CD4-positive, alpha-beta T cell (primary cell): ENCODE results near the gene C13orf42. TPM values are rescaled to one million over a fixed set of nuclear protein-coding genes. Genes with fewer than 3 reads are reported as not detected.

ENCODE experiments used
- ATAC-seq: fragments of 200-7000 bp; cut with Tn5 transposase; one replicate; pipeline ENCODE4 v1.10.0; 2022; ENCODE audit warnings: mild to moderate bottlenecking; ENCODE audit not compliant: poor library complexity
- CTCF ChIA-PET: fragments of 350-600 bp; sonication (Branson Sonifier 250); formaldehyde crosslinking; loops from one replicate; lab custom pipeline; 2021; ENCODE audit warnings: antibody characterized with exemption, inconsistent platforms; lab: Charles Lee
- POLR2A ChIA-PET: fragments of 350-600 bp; sonication (Branson Sonifier 250); formaldehyde crosslinking; loops from one replicate; lab custom pipeline; 2021; ENCODE audit warnings: antibody characterized with exemption, inconsistent platforms; lab: Charles Lee
- DNase-seq, 14 experiments: peaks; one replicate each; pipeline ENCODE4 v3.0.0-alpha.2; 2013 to 2020; ENCODE audit warnings: mixed read lengths in 2 of 14
- H3K27ac ChIP-seq, 2 donors: one replicate each; pipeline versions ENCODE4 v1.5.1 to v1.7.0; 2013; ENCODE audit warnings: low read length in 2 of 2, low read depth in 1 of 2, mild to moderate bottlenecking in 1 of 2
- H3K27me3 ChIP-seq, 2 experiments: 1 replicate in 1 of 2; 2 replicates in 1 of 2; pipeline versions ENCODE4 v1.6.1 to v1.7.0; 2013; ENCODE audit warnings: low read length in 2 of 2, control low read depth in 1 of 2, mild to moderate bottlenecking in 1 of 2, moderate library complexity in 1 of 2; ENCODE audit not compliant: insufficient read depth in 2 of 2, control insufficient read depth in 1 of 2
- H3K36me3 ChIP-seq: one replicate; pipeline ENCODE4 v1.6.1; 2013; ENCODE audit warnings: low read length, control low read depth; ENCODE audit not compliant: insufficient read depth
- H3K4me1 ChIP-seq: one replicate; pipeline ENCODE4 v1.6.1; 2013; ENCODE audit warnings: low read length, control low read depth; ENCODE audit not compliant: insufficient read depth
- H3K4me3 ChIP-seq: one replicate; pipeline ENCODE4 v1.5.1; 2013; ENCODE audit warnings: mild to moderate bottlenecking, low read length, moderate library complexity
- H3K9me3 ChIP-seq, 2 experiments: 1 replicate in 1 of 2; 2 replicates in 1 of 2; pipeline versions ENCODE4 v1.6.1 to v1.7.0; 2013; ENCODE audit warnings: low read length in 2 of 2, mild to moderate bottlenecking in 2 of 2, control low read depth in 1 of 2, moderate library complexity in 1 of 2; ENCODE audit not compliant: control insufficient read depth in 1 of 2, insufficient read depth in 1 of 2
- H3K27ac Mint-ChIP-seq: one replicate; pipeline ENCODE4 v1.8.0; 2020; ENCODE audit warnings: mixed read lengths
- H3K27me3 Mint-ChIP-seq: one replicate; pipeline ENCODE4 v1.8.0; 2021; ENCODE audit warnings: mixed read lengths
- H3K36me3 Mint-ChIP-seq: one replicate; pipeline ENCODE4 v1.8.0; 2021; ENCODE audit warnings: low read depth, mixed read lengths
- H3K4me1 Mint-ChIP-seq: one replicate; pipeline ENCODE4 v1.8.0; 2021; ENCODE audit warnings: low read depth, mixed read lengths
- H3K4me3 Mint-ChIP-seq: one replicate; pipeline ENCODE4 v1.8.0; 2020; ENCODE audit warnings: mild to moderate bottlenecking, mixed read lengths
- H3K9me3 Mint-ChIP-seq: one replicate; pipeline ENCODE4 v1.8.0; 2020; ENCODE audit warnings: mixed read lengths
- intact Hi-C, 2 experiments: fragments of 100-400 bp; cut with DNase I in 1 of 2; cut with micrococcal nuclease in 1 of 2; formaldehyde crosslinking; loops; one replicate each; pipeline versions ENCODE4 v1.15.1 to v1.9.0; 2023 to 2025; cut with DNase I, micrococcal nuclease
- total RNA-seq, 174 experiments: library from RNA in 2 of 174; stranded (reverse) in 2 of 174; gene quantifications; one replicate each; pipeline ENCODE4 v1.2.3 and lab custom pipeline; 2021 to 2026
- TF ChIP-seq, protein P1 (sequence below): fragments of 200-600 bp; IDR thresholded peaks from one replicate; pipeline ENCODE4 v1.8.0; 2022; ENCODE audit warnings: antibody characterized with exemption, mild to moderate bottlenecking

C13orf42 gene
- total RNA-seq, 2 experiments from 2014 or later: not detected

DNA sequence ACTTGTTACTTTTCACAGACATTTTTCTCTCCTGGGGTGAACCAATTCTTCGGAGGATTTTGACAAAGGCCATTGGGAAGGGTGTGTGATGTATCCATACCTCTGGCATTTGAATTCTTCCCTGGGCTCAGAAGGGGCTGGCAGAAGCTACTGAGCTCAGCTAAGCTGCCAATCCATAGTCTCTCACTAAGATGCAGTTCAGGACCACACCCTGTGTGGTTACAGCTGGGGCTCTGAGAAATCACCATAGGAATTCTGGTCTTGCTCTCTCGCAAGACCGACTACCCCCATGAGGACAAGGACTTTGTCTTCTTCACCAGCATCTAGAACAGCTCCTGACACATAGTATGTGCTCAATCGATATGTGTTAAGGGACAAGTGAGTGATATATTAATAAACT lies 6.0 kb downstream of the C13orf42 start:
- TF ChIP-seq, protein P1, sequence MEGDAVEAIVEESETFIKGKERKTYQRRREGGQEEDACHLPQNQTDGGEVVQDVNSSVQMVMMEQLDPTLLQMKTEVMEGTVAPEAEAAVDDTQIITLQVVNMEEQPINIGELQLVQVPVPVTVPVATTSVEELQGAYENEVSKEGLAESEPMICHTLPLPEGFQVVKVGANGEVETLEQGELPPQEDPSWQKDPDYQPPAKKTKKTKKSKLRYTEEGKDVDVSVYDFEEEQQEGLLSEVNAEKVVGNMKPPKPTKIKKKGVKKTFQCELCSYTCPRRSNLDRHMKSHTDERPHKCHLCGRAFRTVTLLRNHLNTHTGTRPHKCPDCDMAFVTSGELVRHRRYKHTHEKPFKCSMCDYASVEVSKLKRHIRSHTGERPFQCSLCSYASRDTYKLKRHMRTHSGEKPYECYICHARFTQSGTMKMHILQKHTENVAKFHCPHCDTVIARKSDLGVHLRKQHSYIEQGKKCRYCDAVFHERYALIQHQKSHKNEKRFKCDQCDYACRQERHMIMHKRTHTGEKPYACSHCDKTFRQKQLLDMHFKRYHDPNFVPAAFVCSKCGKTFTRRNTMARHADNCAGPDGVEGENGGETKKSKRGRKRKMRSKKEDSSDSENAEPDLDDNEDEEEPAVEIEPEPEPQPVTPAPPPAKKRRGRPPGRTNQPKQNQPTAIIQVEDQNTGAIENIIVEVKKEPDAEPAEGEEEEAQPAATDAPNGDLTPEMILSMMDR: no peak
- Histone ChIP-seq H3K36me3 (no peaks in the 10 kb centered on the region), H3K27me3 (peaks cover 3 to 6% of the 10 kb centered on the region in 2 experiments), H3K4me3 (no peak overlapping the region), H3K27ac (no peak overlapping the region), H3K4me1 (no peaks in the 10 kb centered on the region), H3K9me3 (no peaks in the 10 kb centered on the region)
- ATAC-seq: no peak
- DNase-seq: no peak
- intact Hi-C loops: no loop called here
- POLR2A ChIA-PET: no interaction called here
- CTCF ChIA-PET: no interaction called here
- Mint-ChIP-seq H3K4me3 (no peak overlapping the region), H3K4me1 (no peaks in the 10 kb centered on the region), H3K27ac (no peak overlapping the region), H3K9me3 (no peaks in the 10 kb centered on the region), H3K36me3 (no peaks in the 10 kb centered on the region), H3K27me3 (peaks cover 23% of the 10 kb centered on the region)

DNA sequence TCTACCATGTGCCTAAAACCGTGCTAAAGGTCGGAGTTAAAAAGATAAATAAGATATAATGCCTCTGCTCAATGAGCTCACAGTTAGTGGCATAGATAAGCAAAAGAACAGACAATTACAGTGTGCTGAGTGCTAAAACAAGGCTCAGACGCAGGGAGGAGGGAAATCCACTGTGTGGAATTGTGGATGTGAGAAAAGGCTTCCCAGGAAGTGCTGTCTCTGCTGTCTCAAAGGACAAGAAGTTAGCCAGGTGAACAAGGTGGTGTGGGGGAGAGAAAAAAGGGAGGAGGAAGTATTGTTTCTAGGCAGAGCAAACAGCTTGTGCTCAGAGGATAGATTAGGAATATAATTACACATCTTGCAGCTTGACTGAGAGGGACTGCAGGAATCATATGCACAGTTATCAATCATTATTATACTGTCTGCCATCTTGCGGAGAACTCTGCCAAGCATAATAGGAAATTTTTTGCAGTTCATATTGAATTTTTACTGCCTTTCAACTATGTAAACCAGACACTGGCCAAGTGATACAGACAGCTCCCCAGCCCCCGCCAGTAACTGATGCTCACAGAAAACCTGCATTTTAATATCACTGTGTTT lies 9.3 kb downstream of the C13orf42 start:
- CTCF ChIA-PET: no interaction called here
- no peaks in the 10 kb centered on the region for H3K9me3 ChIP-seq

DNA sequence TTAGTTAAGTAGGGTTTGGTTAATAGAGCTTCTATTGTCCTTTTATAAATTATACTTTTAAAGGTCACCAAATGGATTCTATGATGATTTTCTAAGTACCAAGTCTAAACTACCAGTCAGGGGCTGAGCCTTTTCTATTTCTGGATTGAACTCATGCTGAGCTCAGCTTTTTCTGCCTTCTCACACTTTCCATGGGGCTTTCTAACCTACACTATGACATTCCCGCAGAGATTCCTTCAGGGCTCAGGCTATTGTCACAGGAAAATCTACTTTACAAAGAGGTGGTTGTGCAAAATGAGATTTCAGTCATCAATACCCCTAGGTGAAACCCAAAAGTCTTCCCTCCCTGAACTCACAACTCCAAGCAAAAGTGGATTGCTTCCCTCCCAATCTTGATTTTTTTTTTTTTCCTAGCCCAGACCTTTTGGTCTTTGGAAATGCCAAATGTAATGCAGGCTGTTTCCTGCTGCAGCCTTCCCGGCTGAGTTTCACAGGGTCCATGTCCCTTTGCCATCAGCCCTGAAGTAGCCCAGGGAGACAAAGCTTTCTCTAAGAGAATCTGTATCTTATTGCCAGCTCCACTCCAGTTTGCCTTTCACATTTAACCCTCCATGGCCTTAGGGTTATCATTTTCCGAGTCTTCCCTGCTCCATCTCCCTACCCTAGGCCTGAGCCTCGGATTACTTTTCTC lies 13.6 kb downstream of the C13orf42 start:
- ChIA-PET CTCF (no interaction called here), POLR2A (no interaction called here)
- Mint-ChIP-seq H3K9me3 (no peaks in the 10 kb centered on the region), H3K4me1 (no peaks in the 10 kb centered on the region), H3K27me3 (peaks cover 27% of the 10 kb centered on the region), H3K4me3 (no peak overlapping the region), H3K27ac (no peak overlapping the region), H3K36me3 (no peaks in the 10 kb centered on the region)
- intact Hi-C loops: no loop called here
- H3K36me3 ChIP-seq: no peaks in the 10 kb centered on the region
- H3K9me3 ChIP-seq: no peaks in the 10 kb centered on the region
- DNase-seq (no peak), ATAC-seq (no peak)
- peaks cover 0 to 3% of the 10 kb centered on the region in 2 experiments for H3K27me3 ChIP-seq
- TF ChIP-seq, protein P1: no peak
- no peak overlapping the region for H3K4me3 ChIP-seq
- H3K27ac ChIP-seq: no peak overlapping the region
- H3K4me1 ChIP-seq: no peaks in the 10 kb centered on the region

More for the DNA sequence above, 9.3 kb downstream of the C13orf42 start:
- Mint-ChIP-seq H3K27me3 (peaks cover 33% of the 10 kb centered on the region), H3K9me3 (no peaks in the 10 kb centered on the region), H3K4me3 (no peak overlapping the region), H3K36me3 (no peaks in the 10 kb centered on the region), H3K27ac (no peak overlapping the region), H3K4me1 (no peaks in the 10 kb centered on the region)
- H3K27ac ChIP-seq: no peak overlapping the region
- ATAC-seq (no peak), DNase-seq (no peak)
- H3K27me3 ChIP-seq: peaks cover 3 to 6% of the 10 kb centered on the region in 2 experiments
- H3K4me1 ChIP-seq: no peaks in the 10 kb centered on the region
- POLR2A ChIA-PET: no interaction called here
- TF ChIP-seq, protein P1: no peak
- H3K36me3 ChIP-seq: no peaks in the 10 kb centered on the region
- H3K4me3 ChIP-seq: no peak overlapping the region
- intact Hi-C loops: no loop called here
